H1 (cell line): ENCODE results near the gene EPB41L1. TPM values are rescaled to one million over a fixed set of nuclear protein-coding genes. Genes with fewer than 3 reads are reported as not detected.

ENCODE experiments used
- CTCF ChIA-PET: fragments of 300-600 bp; sonication (Branson Sonifier 250); formaldehyde crosslinking; loops from one replicate; lab custom pipeline; 2021; ENCODE audit not compliant: partially characterized antibody; lab: Charles Lee
- POLR2A ChIA-PET: fragments of 300-600 bp; sonication (Branson Sonifier 250); formaldehyde crosslinking; loops from one replicate; lab custom pipeline; 2021; ENCODE audit warnings: inconsistent platforms; ENCODE audit not compliant: partially characterized antibody; lab: Charles Lee
- DNase-seq, 2 experiments: peaks; one replicate each; pipeline versions ENCODE4 v3.0.0 to v3.0.0-alpha.2; 2010 to 2022; ENCODE audit warnings: low spot score in 2 of 2, low read depth in 1 of 2, mixed read lengths in 1 of 2
- FAIRE-seq: peaks from 2 replicates; lab custom pipeline; 2011; peaks lifted over from hg19 to GRCh38; lab: Jason Lieb, UNC
- H2AFZ ChIP-seq: 2 replicates; pipeline ENCODE4 v1.8.1; 2012; ENCODE audit warnings: low read length, inconsistent platforms
- H2AK5ac ChIP-seq: 2 replicates; pipeline ENCODE4 v1.6.1; 2013; ENCODE audit warnings: low read depth, low read length
- H2BK120ac ChIP-seq: replicated peaks from 2 replicates; pipeline ENCODE3; 2013; ENCODE audit warnings: low read depth, low read length, inconsistent platforms
- H2BK12ac ChIP-seq: 2 replicates; pipeline ENCODE4 v1.6.1; 2013; ENCODE audit warnings: low read depth, low read length
- H2BK15ac ChIP-seq: 2 replicates; pipeline ENCODE4 v1.6.1; 2013; ENCODE audit warnings: low read length
- H2BK20ac ChIP-seq: 2 replicates; pipeline ENCODE4 v1.6.1; 2013; ENCODE audit warnings: low read length
- H2BK5ac ChIP-seq: 2 replicates; pipeline ENCODE4 v1.6.1; 2013; ENCODE audit warnings: low read depth, low read length
- H3K14ac ChIP-seq: 2 replicates; pipeline ENCODE4 v1.6.1; 2013; ENCODE audit warnings: inconsistent platforms; ENCODE audit not compliant: insufficient read length
- H3K18ac ChIP-seq: 2 replicates; pipeline ENCODE4 v1.6.1; 2013; ENCODE audit warnings: low read length; ENCODE audit errors: extremely low read depth
- H3K23ac ChIP-seq: 2 replicates; pipeline ENCODE4 v1.6.1; 2013; ENCODE audit warnings: inconsistent platforms; ENCODE audit not compliant: insufficient read length
- H3K23me2 ChIP-seq: 2 replicates; pipeline ENCODE4 v1.6.1; 2013; ENCODE audit warnings: low read depth, low read length
- H3K27ac ChIP-seq: 2 replicates; pipeline ENCODE4 v1.6.1; 2011; ENCODE audit warnings: low read depth, low read length, inconsistent platforms
- H3K27me3 ChIP-seq, 4 experiments: replicated peaks in 1 of 4; 1 replicate in 1 of 4; 2 replicates in 3 of 4; pipeline versions ENCODE4 v1.6.1 to v1.8.1; 2011 to 2013; ENCODE audit warnings: low read length in 3 of 4, mild to moderate bottlenecking in 3 of 4, inconsistent platforms in 2 of 4, mixed read lengths in 2 of 4, moderate library complexity in 1 of 4; ENCODE audit not compliant: control insufficient read depth in 3 of 4, insufficient read depth in 3 of 4; ENCODE audit errors: extremely low read depth in 1 of 4
- H3K36me3 ChIP-seq, 4 experiments: 2 replicates each; pipeline versions ENCODE4 v1.6.1 to v1.8.1; 2011 to 2013; ENCODE audit warnings: mild to moderate bottlenecking in 4 of 4, low read length in 3 of 4, moderate library complexity in 2 of 4, control low read depth in 1 of 4, inconsistent platforms in 1 of 4; ENCODE audit not compliant: insufficient read depth in 4 of 4, control insufficient read depth in 2 of 4
- H3K4ac ChIP-seq: replicated peaks from 2 replicates; pipeline ENCODE3; 2013; ENCODE audit warnings: low read length, low read depth, mixed read lengths, inconsistent platforms; ENCODE audit not compliant: insufficient read length
- H3K4me1 ChIP-seq, 4 experiments: replicated peaks in 1 of 4; 1 replicate in 1 of 4; 2 replicates in 3 of 4; pipeline versions ENCODE4 v1.6.1 to v1.8.1; 2011 to 2013; ENCODE audit warnings: low read length in 3 of 4, inconsistent platforms in 2 of 4, mixed read lengths in 1 of 4; ENCODE audit not compliant: insufficient read depth in 4 of 4, control insufficient read depth in 3 of 4
- H3K4me2 ChIP-seq, 2 experiments: 2 replicates each; pipeline versions ENCODE4 v1.6.1 to v1.8.1; 2011 to 2013; ENCODE audit warnings: low read depth in 2 of 2, low read length in 2 of 2, control low read depth in 1 of 2, inconsistent platforms in 1 of 2, mild to moderate bottlenecking in 1 of 2; ENCODE audit not compliant: insufficient read depth in 1 of 2
- H3K4me3 ChIP-seq, 4 experiments: fragments of 200-600, 300-600 bp in 1 of 4; sonication (generic), shearing (Covaris generic), sonication (Bioruptor Twin) in 1 of 4; 2 replicates each; pipeline versions ENCODE4 v1.5.1 to v1.8.1; 2011 to 2016; ENCODE audit warnings: low read length in 4 of 4, low read depth in 3 of 4, control low read depth in 2 of 4, inconsistent platforms in 2 of 4, mild to moderate bottlenecking in 2 of 4, mixed read lengths in 1 of 4, moderate library complexity in 1 of 4; ENCODE audit not compliant: insufficient read depth in 2 of 4; ENCODE audit errors: extremely low read depth in 1 of 4
- H3K56ac ChIP-seq: replicated peaks from 2 replicates; pipeline ENCODE3; 2013; ENCODE audit warnings: low read depth, mild to moderate bottlenecking, mixed read lengths, low read length, inconsistent platforms; ENCODE audit not compliant: insufficient read length
- H3K79me1 ChIP-seq: 2 replicates; pipeline ENCODE4 v1.6.1; 2013; ENCODE audit warnings: low read depth, low read length, control low read depth
- H3K79me2 ChIP-seq, 2 experiments: 2 replicates each; pipeline versions ENCODE4 v1.6.1 to v1.8.1; 2012 to 2013; ENCODE audit warnings: low read length in 2 of 2, mild to moderate bottlenecking in 2 of 2, inconsistent platforms in 1 of 2; ENCODE audit not compliant: insufficient read depth in 2 of 2, control insufficient read depth in 1 of 2
- H3K9ac ChIP-seq, 4 experiments: replicated peaks in 1 of 4; 1 replicate in 1 of 4; 2 replicates in 3 of 4; pipeline versions ENCODE4 v1.6.1 to v1.8.1; 2011 to 2013; ENCODE audit warnings: low read depth in 3 of 4, low read length in 3 of 4, control low read depth in 2 of 4, mild to moderate bottlenecking in 2 of 4, moderate library complexity in 2 of 4, inconsistent platforms in 1 of 4; ENCODE audit errors: extremely low read depth in 1 of 4
- H3K9me3 ChIP-seq, 2 experiments: 2 replicates each; pipeline versions ENCODE4 v1.6.1 to v1.8.1; 2012 to 2013; ENCODE audit warnings: mild to moderate bottlenecking in 2 of 2, moderate library complexity in 2 of 2, control low read depth in 1 of 2, inconsistent platforms in 1 of 2, low read depth in 1 of 2, low read length in 1 of 2, mixed read lengths in 1 of 2; ENCODE audit not compliant: insufficient read depth in 2 of 2
- H4K20me1 ChIP-seq, 2 experiments: replicated peaks in 1 of 2; 2 replicates each; pipeline versions ENCODE3 to v1.8.1; 2011 to 2013; ENCODE audit warnings: inconsistent platforms in 2 of 2, low read length in 2 of 2, mild to moderate bottlenecking in 1 of 2; ENCODE audit not compliant: insufficient read depth in 2 of 2, control insufficient read depth in 1 of 2
- H4K5ac ChIP-seq: 2 replicates; pipeline ENCODE4 v1.6.1; 2013; ENCODE audit warnings: low read length, low read depth, mixed read lengths, inconsistent platforms; ENCODE audit not compliant: insufficient read length
- H4K8ac ChIP-seq: 2 replicates; pipeline ENCODE4 v1.8.0; 2013; ENCODE audit warnings: mild to moderate bottlenecking, moderate library complexity, low read length, inconsistent platforms; ENCODE audit not compliant: insufficient read depth; ENCODE audit errors: extremely low read depth
- H4K91ac ChIP-seq: replicated peaks from 2 replicates; pipeline ENCODE3; 2013; ENCODE audit warnings: low read length, mixed read lengths, inconsistent platforms; ENCODE audit not compliant: insufficient read length
- CEBPB ChIP-seq: IDR thresholded peaks from 2 replicates; pipeline ENCODE4 v1.6.1; 2012; ENCODE audit warnings: low read depth, low read length
- SAP30 ChIP-seq: fragments of 300-600 bp; sonication (generic); IDR thresholded peaks from 2 replicates; pipeline ENCODE4 v1.7.1; 2012; ENCODE audit warnings: low read length, moderate library complexity, mild to moderate bottlenecking, inconsistent platforms; ENCODE audit not compliant: insufficient read depth, insufficient replicate concordance
- WGBS, 2 experiments: shearing (Covaris generic) in 1 of 2; methylation state at CpG; one replicate each; pipeline versions ENCODE4 v1.1.6 to v1.1.7; 2013 to 2015; ENCODE audit warnings: low lambda C conversion rate in 2 of 2, mixed read lengths in 2 of 2, inconsistent platforms in 1 of 2, low coverage in 1 of 2, missing lambda C conversion rate in 1 of 2; ENCODE audit not compliant: insufficient replicate concordance in 2 of 2, insufficient coverage in 1 of 2, insufficient read length in 1 of 2; ENCODE audit errors: extremely low coverage in 1 of 2, missing lambda C conversion rate in 1 of 2; 5-methylcytosine and 5-hydroxymethylcytosine counted together
- polyA plus RNA-seq, 7 experiments: library from polyadenylated mRNA; depleted of rRNA in 3 of 7; stranded (reverse) in 5 of 7; unstranded in 2 of 7; fragments of >200 nt in 5 of 7; fragments of 200-250 nt in 2 of 7; gene quantifications; 1 replicate in 5 of 7; 2 replicates in 1 of 7; 4 replicates in 1 of 7; pipeline versions ENCODE4 v1.2.1 to v1.2.3, GENCODE V29; 2011 to 2013; ENCODE audit warnings: missing spikeins in 2 of 7, mixed read lengths in 2 of 7
- total RNA-seq: library from RNA; stranded (reverse); fragmentation: NEBNext Ultra II Directional; extraction: Animal tissue kit (Norgen Biotek cat#: 25700); gene quantifications from 2 replicates; pipeline ENCODE4 v1.2.1, GENCODE V29; 2021

EPB41L1 gene
- total and polyA plus RNA-seq, 2 of the 8 experiments (the other 6 are each of a cell fraction or from before 2014, with no cell fraction given), result 14.8 to 36.0 TPM

DNA sequence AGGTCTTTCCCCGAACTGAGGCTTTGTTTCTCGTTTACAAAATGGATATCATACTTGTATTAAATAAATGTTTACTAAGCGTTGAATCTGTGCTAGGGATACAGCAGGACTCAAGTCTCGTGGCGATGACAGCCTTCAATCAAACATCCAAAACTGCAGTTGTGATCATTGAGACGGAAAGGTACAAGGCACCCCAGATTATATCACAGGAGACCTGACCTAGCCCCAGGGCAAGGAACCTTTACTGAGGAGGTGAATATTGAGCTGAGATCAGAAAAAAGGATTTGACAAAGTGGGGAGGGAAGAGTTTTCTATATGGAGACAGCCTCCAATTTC, 82.2 kb downstream of the EPB41L1 start:
- peak overlapping the region; percentile 99; the same call in 1 of the 2 replicates for H2AFZ ChIP-seq
- H3K27ac ChIP-seq, result 0 out of 2 replicates have a peak overlapping the region, but pooled peaks have one; percentile 49
- POLR2A ChIA-PET, result interaction anchor here (0.6 to 2.9 kb wide), 10 partner anchors 8 to 185 kb away, joined by 3 to 10 read pairs (median 3); no protein-coding TSS in a partner anchor
- peak overlapping the region; percentile 63 for H3K4ac ChIP-seq
- peak overlapping the region; percentile 99 for H4K8ac ChIP-seq
- no peaks in the 10 kb centered on the region for H3K27me3 ChIP-seq
- H3K23ac ChIP-seq, result no peak overlapping the region
- no peak overlapping the region for H3K14ac ChIP-seq
- no peak overlapping the region for H3K18ac ChIP-seq
- H2BK12ac ChIP-seq, result no peak overlapping the region
- no peak overlapping the region for H3K56ac ChIP-seq
- H3K9me3 ChIP-seq, result no peaks in the 10 kb centered on the region
- H2BK120ac ChIP-seq, result no peak overlapping the region
- H3K79me1 ChIP-seq, result peaks cover 2% of the 10 kb centered on the region; the same call in 1 of the 2 replicates
- H4K20me1 ChIP-seq, result peaks cover 2% of the 10 kb centered on the region in 2 experiments
- no peak overlapping the region; the same call in 1 of the 2 replicates for H2BK5ac ChIP-seq
- H4K5ac ChIP-seq, result peak overlapping the region; percentile 96
- DNase-seq (no peak), FAIRE-seq (no peak)
- TF ChIP-seq CEBPB, result no peak
- TF ChIP-seq SAP30, result peak; percentile 7
- H3K4me1 ChIP-seq, result peaks cover 0 to 7% (median 5%) of the 10 kb centered on the region in 4 experiments; a peak in 6 of 7 replicates
- CTCF ChIA-PET, result interaction anchor here (0.6 to 4.2 kb wide), 10 partner anchors 9 to 280 kb away, joined by 3 to 21 read pairs (median 4); no protein-coding TSS in a partner anchor
- 9% methylated on average over 6 of the region's 6 CpGs; no CpG with 5 or more reads in 1 of the 2 experiments for WGBS, 2 experiments
- peak overlapping the region; percentile 73 to 92 (median 82) for H3K4me3 ChIP-seq
- H3K79me2 ChIP-seq, result peaks cover 17 to 36% of the 10 kb centered on the region in 2 experiments
- H2AK5ac ChIP-seq, result no peak overlapping the region
- peaks cover 10% of the 10 kb centered on the region for H3K23me2 ChIP-seq
- H3K9ac ChIP-seq, result peak overlapping the region; percentile 54 to 86 (median 70)
- no peak overlapping the region for H4K91ac ChIP-seq
- no peak overlapping the region for H2BK15ac ChIP-seq
- H3K4me2 ChIP-seq, result peak overlapping the region; percentile 70 to 76
- peaks cover 4 to 14% (median 13%) of the 10 kb centered on the region in 4 experiments; a peak in 6 of 8 replicates for H3K36me3 ChIP-seq
- no peak overlapping the region for H2BK20ac ChIP-seq
